Measurements from ENCODE around the gene HELQ. TPM values are rescaled to one million over a fixed set of nuclear protein-coding genes. Genes with fewer than 3 reads are reported as not detected.
"Not testable (repeated sequence)": the region's sequence is repeated elsewhere in the genome, so short reads cannot be mapped to it uniquely, and the experiment has no call there.

The HELQ gene
- total and polyA plus RNA-seq, 11 donors = 3.1 to 15.8 (median 12.9) TPM

DNA sequence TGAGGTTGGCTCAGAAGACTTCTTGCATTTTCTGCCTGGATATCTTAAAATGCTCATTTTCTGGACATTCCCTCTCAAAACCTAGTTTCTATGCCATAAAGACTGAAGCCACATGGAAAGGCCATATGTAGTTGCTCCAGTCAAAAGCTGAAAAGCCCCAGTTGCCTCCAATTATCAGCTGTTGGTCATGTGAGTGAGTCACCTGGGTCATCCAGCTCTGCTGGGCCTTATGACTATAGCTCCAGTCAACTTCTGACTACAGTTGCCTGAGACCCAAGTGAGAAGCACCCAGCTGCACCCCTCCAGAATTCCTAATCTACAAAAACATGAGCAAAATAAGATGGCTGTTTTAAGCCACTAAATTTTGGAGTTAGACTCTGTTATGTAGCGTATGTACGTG lies 41.9 kb downstream of the HELQ start:
- ATAC-seq (no peak), DNase-seq (no peak)
- Histone ChIP-seq H3K9me3 (no peaks in the 10 kb centered on the region), H3K36me3 (peaks cover 0 to 100% (median 72%) of the 10 kb centered on the region in 9 donors), H3K27me3 (no peaks in the 10 kb centered on the region), H3K27ac (no peak overlapping the region), H3K4me3 (no peak overlapping the region), H3K4me1 (no peaks in the 10 kb centered on the region)
- no peak for TF ChIP-seq CTCF (IDR thresholded peaks at IDR 0.05)
- no peak for TF ChIP-seq POLR2A (IDR thresholded peaks at IDR 0.05)
- intact Hi-C loops (cut with DNase I) = no loop called here
- WGBS, 4 donors = 99 to 100% (median 100%) methylated on average over 2 of the region's 2 CpGs

DNA sequence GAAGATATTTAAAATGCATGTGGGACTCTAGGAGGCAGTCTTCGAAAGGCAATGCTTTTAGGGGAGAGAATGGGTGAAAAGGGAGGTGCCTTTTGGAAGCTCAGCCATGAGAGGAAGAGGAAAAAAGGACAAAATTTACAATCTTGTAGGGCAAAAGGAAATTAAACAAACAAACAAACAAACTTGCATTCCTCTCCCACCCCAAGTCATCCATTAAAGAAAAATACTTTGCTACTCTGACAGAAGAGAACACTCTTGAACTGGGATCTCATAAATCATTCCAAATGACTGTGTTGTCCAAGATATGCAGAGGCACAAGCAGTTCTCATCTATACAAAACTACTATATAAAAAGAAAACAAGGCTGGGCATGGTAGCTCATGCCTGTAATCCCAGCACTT lies 46.7 kb downstream of the HELQ start:
- no peak for TF ChIP-seq POLR2A (IDR thresholded peaks at IDR 0.05)
- no peak for TF ChIP-seq CTCF (IDR thresholded peaks at IDR 0.05)
- 84 to 96% (median 95%) methylated on average over 1 of the region's 1 CpG for WGBS, 4 donors
- ATAC-seq = no peak
- Histone ChIP-seq H3K36me3 (peaks cover 0 to 80% (median 53%) of the 10 kb centered on the region in 9 donors), H3K9me3 (no peaks in the 10 kb centered on the region), H3K27me3 (no peaks in the 10 kb centered on the region), H3K27ac (no peak overlapping the region), H3K4me1 (no peaks in the 10 kb centered on the region), H3K4me3 (no peak overlapping the region)
- intact Hi-C loops (cut with DNase I) = no loop called here
- no peak for DNase-seq

DNA sequence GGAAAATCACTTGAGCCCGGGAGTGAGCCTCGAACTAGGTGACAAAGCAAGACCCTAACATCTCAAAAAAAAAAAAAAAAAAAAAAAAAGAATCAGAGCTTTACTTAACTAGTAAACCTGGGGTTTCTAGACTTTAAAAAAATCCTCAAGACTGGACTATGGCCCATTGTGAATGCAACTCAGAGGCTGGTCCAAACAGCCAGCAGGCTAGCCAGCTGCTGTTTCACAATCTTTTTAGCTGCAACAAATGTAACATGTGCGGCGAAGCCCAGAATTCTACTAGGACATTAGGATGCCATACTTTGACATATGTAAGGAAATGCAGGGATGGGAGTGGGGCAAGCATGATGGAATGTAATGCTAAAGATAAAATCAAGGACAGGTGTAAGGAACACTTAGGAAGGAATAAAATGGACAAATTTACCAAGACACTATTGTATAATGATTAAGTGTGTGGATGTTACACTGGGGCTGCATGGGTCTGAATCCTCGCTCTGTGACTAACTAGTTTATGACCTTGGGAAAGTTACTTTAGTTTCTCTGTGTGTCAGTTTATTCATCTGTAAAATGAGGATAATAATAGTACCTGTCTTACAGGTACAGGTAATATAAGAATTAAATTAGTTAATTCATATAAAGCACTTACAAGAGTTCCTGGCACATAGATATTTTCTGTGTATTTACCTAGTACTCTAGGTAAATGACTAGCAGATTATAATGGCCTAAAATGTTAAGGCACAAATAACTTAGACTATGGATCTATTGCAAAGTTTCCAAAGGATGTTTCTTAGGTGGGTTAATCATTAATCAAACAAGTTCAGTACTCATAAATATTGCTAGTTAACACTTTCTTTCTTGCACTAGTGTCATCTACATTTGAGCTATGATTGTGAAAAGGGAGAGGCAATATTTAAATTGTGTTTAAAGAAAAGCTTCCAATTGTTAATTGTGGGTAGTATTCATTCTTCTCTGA lies 49.5 kb downstream of the HELQ start:
- no peak overlapping the region for H3K27ac ChIP-seq
- no peak for ATAC-seq
- H3K27me3 ChIP-seq = no peaks in the 10 kb centered on the region
- H3K4me1 ChIP-seq = no peaks in the 10 kb centered on the region
- H3K36me3 ChIP-seq = peaks cover 0 to 53% (median 36%) of the 10 kb centered on the region in 9 donors
- intact Hi-C loops (cut with DNase I) = no loop called here
- no peaks in the 10 kb centered on the region for H3K9me3 ChIP-seq
- no peak for DNase-seq
- WGBS, 4 donors = 87 to 99% (median 97%) methylated on average over 5 of the region's 5 CpGs
- TF ChIP-seq POLR2A (IDR thresholded peaks at IDR 0.05) = no peak
- TF ChIP-seq CTCF (IDR thresholded peaks at IDR 0.05) = no peak
- H3K4me3 ChIP-seq = no peak overlapping the region

DNA sequence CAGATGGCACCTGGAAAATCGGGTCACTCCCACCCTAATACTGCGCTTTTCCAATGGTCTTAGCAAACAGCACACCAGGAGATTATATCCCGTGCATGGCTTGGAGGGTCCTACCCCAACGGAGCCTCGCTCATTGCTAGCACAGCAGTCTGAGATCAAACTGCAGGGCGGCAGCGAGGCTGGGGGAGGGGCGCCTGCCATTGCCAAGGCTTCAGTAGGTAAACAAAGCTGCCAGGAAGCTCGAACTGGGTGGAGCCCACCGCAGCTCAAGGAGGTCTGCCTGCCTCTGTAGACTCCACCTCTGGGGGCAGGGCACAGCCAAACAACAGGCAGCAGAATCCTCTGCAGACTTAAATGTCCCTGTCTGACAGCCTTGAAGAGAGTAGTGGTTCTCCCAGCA lies 57.5 kb downstream of the HELQ start:
- ATAC-seq = not testable (repeated sequence)

More for the DNA sequence above, 57.5 kb downstream of the HELQ start:
- H3K27me3 ChIP-seq; DNase-seq; H3K4me3 ChIP-seq; H3K9me3 ChIP-seq; H3K27ac ChIP-seq; H3K4me1 ChIP-seq; intact Hi-C loops (cut with DNase I); H3K36me3 ChIP-seq: not testable (repeated sequence)
- WGBS, 4 donors = 90 to 97% (median 95%) methylated on average over 10 of the region's 10 CpGs

All from heart left ventricle (tissue), 16 donors.